GM12865 (cell line): ENCODE data around the gene MYO1B.

ENCODE experiments used
- DNase-seq: peaks from one replicate; pipeline ENCODE4 v3.0.0; 2010; ENCODE audit warnings: low read depth
- H3K4me3 ChIP-seq: 2 replicates; pipeline ENCODE4 v1.5.1; 2011; ENCODE audit warnings: mild to moderate bottlenecking, low read depth, low read length, control low read depth
- CTCF ChIP-seq: IDR thresholded peaks from 2 replicates; pipeline ENCODE4 v1.5.1; 2011; ENCODE audit warnings: low read length, control low read depth, low read depth, inconsistent platforms; ENCODE audit not compliant: insufficient read depth; ENCODE audit errors: missing control alignments

Gene MYO1B

GRCh38 chr2:191308026-191308425, 62.8 kb downstream of the MYO1B start:
- no peak for DNase-seq
- no peak for TF ChIP-seq CTCF
- H3K4me3 ChIP-seq: no peak overlapping the region

GRCh38 chr2:191311156-191311555, 66.0 kb downstream of the MYO1B start:
- no peak overlapping the region for H3K4me3 ChIP-seq
- no peak for TF ChIP-seq CTCF
- no peak for DNase-seq

GRCh38 chr2:191311627-191312026, 66.4 kb downstream of the MYO1B start:
- no peak overlapping the region for H3K4me3 ChIP-seq
- no peak for TF ChIP-seq CTCF
- DNase-seq: no peak

GRCh38 chr2:191312163-191312562, 67.0 kb downstream of the MYO1B start:
- no peak overlapping the region for H3K4me3 ChIP-seq
- DNase-seq: no peak
- no peak for TF ChIP-seq CTCF

- no peak for DNase-seq
- TF ChIP-seq CTCF: no peak
- no peak overlapping the region for H3K4me3 ChIP-seq
These were observed 67.5 kb downstream of the MYO1B start for GRCh38 chr2:191312662-191313061.

GRCh38 chr2:191314697-191315364, 69.6 kb downstream of the MYO1B start:
- DNase-seq: no peak
- no peak overlapping the region for H3K4me3 ChIP-seq
- no peak for TF ChIP-seq CTCF

GRCh38 chr2:191315365-191315752, 70.2 kb downstream of the MYO1B start:
- TF ChIP-seq CTCF: no peak
- no peak overlapping the region for H3K4me3 ChIP-seq
- DNase-seq: no peak
